NCI-H1048 (cell line): Measurements from ENCODE around the gene NFATC1.

Experiments
- DNase-seq: peaks from one replicate; lab custom pipeline; 2025; lab: John Stamatoyannopoulos, UW

Gene NFATC1

DNA sequence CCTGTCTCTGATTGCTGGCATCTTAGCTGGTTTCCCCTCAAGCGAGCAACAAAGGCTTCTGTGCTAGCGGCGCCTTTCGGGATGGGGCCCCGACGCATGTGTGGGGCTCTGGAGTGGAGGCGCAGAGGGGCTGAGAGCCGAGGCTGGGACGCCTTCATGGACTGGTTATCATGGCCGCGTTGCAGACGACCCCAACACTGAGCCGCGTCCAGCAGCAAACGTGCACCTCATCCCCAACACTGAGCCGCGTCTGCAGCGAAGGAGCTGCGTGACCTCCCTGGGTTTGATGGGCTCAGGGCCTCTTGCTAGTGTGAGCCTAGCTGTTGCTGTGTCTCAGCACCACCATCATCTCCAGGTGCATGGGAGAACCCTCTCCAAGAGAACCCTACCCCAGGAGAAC lies 160.2 kb downstream of the NFATC1 start:
- DNase-seq, result no peak

DNA sequence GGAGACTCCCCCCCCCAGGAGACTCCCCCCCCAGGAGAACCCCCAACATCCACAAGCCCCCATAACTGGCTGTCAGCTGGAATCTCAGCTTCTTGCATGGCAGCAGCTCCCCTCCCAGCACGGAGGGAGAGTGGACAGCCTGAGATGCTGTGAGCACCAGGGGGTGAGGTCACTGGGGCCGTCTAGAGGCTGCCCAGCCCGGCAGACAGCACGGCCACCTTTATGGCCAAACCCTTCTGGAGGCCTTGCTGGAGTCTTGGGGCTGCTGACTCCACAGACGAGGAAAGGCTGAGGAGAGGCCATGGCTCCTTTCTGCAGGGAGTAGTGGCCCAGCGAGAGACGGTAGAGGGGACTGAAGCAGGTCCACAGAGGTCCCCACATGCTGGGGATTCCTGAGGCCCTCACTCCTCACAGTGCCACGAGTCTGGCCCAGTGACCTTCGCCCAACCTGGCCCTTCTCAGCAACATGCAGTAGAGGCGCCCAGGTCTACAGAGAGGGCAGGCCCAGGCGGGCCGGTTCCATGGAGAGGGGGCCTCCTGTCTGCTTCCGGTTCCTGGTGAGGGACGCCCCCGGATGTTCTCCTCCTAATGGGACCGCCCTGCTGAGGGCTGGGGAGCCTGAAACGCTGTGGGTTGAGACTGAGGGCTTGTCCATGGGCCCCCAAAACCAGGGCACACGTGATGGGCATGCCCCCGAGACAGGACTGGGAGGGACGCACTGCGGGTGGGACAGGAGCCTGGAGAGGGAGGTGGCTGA lies 161.3 kb downstream of the NFATC1 start:
- no peak for DNase-seq

DNA sequence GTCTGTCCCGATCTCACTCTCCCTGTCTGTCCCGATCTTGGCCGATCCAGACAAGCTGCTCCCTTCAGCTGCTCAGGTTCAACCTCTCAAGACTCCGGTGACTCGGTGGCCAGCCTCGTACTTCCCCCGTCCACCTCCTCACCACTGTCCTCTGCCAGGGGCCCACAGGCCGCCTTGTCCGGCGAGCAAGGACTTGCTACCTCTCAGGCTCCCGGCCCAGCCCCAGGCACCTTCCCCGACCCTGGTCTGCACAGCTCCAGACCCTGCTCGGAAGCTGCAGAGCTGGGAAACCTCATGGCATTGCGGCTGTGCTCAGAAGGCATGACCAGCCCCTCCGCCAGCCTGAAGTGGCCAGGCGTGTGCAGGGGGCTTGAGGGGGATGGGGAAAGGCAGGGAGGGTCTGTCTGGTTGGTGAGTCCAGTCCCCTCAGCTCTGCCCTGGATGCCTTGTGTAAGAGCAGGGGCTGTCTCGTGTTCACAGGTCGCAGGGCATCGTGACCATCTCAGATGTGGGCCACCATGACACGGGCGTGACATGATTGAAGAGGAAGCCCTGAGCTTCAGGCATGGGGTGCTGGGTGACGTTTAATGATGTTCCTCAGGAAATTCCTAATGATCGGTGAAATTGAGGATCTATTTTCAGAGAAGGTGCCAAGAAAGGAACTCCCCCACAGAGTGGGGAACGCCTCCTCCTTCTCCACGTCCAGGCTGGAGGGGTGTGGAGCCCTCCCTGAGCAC lies 162.6 kb downstream of the NFATC1 start:
- DNase-seq, result no peak

DNA sequence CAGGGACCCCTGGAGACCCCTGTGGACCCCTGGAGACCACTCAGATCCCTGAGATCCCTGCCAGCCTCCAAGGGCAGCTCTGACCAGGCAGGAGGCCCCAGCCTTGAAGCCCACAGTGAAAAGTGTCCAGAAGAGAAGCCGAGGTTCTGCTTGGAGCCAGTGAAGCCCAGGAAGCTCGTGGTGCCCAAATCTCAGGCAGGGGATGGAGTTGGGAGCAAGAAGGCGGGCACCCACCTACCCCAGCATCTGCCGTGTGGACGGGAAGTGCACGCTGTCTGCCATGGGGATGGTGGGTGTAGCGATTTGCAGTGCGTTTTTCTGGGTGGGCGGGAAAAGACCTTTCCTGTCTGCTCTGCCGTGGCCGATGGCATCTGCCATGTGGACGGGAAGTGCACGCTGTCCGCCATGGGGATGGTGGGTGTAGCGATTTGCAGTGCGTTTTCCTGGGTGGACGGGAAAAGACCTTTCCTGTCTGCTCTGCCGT lies 163.2 kb downstream of the NFATC1 start:
- no peak for DNase-seq

DNA sequence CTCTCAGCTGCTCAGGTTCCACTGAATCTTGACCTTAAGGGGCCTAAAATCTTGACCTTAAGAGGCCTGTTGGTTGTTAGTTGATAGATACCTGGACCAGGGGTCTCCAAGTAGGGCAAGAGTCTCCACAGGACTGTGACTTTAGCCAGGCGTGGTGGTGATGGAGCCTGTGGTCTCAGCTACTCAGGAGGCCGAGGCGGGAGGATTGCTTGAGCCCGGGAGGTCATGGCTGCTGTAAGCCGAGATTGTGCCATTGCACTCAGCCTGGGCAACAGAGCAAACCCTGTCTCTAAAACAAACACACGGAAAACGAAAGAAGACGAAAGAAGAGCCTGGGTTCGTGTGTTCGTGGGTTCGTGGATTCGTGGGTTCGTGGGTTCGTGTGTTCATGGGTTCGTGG lies 163.7 kb downstream of the NFATC1 start:
- no peak for DNase-seq

DNA sequence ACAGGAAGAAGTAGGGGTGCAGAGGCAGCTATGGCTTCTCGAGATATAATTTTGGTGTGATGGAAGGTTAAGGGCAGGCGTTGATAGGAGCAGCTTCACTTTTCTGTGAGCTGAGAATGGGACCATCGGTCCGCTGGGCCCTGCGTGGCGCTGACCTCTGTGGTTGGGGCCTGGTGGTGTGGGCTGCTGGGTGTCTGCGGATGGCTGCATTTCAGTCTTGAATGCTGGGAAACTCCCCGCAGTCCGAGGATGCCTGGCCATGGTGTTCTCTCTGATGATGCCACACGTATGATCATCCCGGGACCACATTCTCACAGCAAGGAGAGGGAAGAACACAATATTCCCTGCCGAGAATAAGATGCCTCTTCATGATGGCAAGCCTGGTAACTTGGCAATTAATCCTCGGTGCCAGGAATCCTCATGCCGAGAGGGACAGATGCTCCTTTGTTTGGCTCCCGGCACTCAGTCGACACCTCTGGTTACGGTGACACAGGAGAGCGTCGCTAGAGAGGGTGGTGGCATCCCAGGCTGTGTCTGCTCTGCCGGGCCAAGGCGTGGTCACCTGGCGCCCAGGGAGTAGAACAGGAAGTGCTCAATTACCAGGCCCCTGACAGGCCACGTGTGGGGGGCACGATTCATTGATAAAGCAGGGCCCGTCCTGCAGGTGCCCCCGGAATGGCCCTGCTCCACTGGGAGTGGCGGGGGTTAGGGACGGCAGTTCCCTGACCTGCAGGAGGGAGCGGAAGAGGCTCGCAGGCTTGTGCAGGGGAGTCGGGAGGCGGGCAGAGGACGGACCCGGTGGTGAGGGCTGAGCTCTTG lies 164.5 kb downstream of the NFATC1 start:
- no peak for DNase-seq

DNA sequence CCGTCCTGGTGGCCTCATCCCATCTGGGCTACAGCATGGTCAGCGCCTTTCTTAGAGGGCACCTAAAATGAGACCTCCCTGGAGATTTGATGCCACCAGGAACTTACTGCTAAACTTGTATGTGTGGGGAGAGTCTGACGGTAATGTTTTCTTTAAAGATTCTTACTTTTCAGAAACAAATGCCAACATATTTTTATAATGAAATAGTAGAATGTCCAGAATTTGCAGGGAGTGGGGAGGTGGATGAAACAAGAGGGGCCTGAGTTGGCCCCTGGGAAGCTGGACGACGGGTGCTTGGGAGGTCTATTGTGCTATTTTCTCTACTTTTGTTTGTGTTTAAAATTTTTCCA lies 165.1 kb downstream of the NFATC1 start:
- no peak for DNase-seq

DNA sequence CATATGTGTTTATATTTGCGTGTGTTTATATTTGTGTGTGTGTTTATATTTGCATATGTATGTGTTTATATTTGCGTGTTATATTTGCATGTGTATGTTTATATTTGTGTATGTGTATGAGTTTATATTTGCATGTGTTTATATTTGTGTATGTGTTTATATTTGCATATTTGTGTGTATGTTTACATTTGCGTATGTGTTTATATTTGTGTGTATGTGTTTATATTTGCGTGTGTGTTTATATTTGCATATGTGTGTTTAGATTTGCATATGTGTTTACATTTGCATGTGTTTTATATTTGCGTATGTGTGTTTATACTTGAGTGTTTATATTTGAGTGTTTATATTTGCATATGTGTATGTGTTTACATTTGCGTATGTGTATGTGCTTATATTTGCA lies 168.2 kb downstream of the NFATC1 start:
- no peak for DNase-seq

DNA sequence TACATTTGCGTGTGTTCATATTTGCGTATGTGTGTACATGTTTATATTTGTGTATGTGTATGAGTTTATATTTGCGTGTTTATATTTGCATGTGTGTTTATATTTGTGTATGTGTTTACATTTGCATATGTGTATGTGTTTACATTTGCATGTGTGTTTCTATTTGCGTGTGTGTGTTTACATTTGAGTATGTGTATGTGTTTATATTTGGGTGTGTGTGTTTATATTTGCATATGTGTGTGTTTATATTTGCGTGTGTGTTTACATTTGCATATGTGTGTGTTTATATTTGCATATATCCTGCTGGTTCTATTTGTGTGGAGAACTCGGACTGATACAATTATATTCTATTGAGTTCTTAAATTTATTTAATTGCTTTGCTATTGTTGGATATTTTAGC lies 168.7 kb downstream of the NFATC1 start:
- no peak for DNase-seq

DNA sequence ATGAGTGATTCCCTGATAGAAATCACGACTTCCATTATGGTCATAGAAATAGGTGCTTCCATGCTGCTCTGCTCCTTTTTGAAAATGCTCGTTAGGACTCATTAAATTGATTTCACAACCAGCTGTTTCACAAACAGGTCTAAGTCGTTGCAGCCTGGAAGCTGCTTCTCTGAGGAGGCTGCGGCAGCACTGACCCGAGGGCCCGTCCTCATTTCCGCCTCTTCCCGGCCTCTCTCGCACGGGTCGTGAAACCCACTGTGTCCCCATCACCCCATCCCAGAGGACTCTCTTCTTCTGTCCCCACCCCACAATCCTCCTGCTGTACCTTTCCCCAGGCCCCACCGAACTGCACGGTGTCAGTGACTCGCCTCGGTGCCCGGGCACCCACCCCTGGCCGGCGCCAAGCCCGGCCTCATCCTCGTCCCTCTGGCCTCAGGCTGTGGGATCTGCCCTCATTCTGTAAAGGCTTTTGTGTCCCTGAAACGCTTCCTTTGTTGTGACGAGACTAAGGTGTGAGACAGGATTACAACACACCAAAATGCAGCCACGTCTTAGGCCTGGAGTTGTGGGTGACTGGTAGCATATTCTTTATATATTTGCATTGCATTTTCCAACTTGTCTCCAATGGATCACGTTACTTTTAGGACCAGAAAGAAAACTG lies 171.2 kb downstream of the NFATC1 start:
- no peak for DNase-seq

DNA sequence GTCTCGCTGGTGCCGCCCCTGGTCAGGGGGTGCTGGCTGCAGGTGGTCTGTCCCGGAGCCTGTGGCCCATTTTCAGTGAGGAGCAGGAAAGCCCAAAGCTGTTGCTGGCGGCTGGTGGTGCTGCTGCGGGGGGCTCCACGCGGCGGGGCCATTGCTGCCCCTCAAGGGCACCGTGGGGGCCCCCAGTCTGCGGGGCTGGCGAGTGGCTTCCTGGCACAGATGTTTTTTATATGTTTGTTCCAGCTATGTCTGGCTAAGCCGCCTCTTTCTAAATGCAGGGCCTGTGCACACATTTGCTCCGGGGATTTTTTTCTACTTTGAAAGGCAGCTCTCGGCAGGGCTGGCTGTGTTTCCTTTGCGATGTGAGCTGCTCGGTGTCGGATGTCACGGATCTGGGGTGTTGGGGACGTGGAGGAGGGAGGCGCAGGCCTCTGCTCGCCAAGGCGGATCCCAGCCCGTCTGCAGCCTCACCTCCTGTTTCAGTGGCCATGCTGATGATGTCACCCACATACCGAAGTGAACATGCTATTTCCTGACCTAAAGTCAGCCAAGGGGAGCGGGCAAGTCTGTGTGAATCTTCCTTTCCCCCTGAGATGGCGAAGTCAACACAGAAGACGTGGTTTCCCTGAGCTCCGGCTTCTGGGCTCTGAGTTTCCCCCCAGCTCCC lies 171.9 kb downstream of the NFATC1 start:
- DNase-seq, result no peak

DNA sequence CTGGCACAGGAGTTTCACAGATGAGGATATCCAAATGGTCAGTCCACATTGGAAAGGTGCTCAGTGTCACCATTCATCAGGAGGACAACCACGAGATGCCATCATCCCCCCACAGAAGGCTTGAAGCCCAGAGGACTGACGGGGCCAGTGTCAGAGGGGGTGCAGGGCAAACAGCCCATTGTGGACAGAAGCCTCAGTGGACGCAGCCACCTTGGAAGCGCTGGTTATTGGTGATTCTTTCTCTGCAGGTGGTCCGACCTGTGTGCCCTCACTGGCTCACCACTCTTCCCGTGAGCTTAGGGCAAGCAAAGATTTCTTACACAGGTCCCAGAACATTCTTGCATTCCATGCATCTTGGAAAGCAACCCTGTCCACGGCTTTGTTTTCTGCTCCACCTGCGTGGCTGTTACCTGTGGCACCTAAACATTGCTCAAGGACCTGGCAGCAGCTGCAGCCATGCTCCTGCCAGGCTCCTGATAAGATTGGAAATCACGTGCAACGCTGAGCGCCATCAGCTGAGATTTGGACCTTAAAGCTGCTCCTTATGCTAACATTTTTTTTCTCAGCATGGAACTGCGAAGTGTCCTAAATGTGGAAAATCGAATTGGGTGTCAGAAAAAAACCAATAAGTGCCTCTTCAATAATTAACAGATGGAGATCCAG lies 172.9 kb downstream of the NFATC1 start:
- DNase-seq, result no peak

DNA sequence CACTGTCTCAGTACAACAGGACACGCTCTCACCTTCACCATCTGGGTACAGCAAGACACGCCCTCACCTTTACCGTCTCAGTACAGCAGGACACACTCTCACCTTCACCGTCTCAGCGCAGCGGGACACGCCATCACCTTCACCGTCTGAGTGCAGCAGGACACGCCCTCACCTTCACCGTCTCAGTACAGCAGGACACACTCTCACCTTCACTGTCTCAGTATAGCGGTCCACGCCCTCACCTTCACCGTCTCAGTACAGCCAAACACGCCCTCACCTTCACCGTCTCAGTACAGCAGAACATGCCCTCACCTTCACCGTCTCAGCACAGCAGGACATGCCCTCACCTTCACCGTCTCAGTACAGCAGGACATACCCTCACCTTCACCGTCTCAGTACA lies 174.0 kb downstream of the NFATC1 start:
- no peak for DNase-seq

DNA sequence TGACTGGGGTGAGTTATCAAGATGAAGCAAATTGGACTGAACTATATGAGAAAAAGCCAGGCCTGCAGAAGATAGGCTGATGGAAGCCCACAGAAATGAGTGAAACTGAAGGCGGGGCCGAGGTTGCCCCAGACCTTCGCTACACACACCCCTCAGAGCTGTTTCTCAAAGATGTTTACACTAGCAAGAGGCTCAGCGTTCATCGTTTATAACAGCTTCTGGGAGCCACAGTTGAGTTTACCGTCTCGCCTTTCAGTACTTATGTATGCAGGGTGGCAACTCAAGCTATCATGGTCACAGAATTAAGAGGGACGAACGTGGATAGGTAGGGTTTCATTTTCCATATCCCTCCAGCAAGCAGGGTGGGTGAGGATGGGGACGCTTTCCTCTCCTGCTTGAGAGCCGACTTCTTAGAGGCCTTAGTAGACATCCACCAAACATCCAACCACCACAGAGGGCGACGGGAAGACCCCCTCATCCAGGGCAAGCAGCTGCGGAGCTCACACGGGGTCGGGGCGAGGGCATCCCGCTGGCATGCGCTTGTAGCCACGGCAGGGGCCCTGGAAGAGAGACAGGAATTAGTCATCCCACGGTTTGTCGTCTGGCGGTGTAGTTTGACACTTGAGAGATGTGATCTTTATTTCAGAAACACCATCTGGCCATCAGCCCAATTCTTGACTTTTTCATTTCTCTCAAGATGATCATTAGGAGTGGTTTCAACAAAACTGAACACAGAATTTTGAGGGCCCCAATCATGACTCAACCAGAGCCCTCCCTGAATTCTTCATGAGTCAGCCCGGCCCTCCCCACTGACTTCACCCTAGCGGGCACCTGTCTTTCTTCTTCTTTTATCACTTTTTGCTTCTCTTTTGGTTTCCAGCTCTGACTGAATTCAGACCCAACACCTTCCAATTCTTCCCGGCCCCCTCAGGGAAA lies 174.8 kb downstream of the NFATC1 start:
- no peak for DNase-seq

DNA sequence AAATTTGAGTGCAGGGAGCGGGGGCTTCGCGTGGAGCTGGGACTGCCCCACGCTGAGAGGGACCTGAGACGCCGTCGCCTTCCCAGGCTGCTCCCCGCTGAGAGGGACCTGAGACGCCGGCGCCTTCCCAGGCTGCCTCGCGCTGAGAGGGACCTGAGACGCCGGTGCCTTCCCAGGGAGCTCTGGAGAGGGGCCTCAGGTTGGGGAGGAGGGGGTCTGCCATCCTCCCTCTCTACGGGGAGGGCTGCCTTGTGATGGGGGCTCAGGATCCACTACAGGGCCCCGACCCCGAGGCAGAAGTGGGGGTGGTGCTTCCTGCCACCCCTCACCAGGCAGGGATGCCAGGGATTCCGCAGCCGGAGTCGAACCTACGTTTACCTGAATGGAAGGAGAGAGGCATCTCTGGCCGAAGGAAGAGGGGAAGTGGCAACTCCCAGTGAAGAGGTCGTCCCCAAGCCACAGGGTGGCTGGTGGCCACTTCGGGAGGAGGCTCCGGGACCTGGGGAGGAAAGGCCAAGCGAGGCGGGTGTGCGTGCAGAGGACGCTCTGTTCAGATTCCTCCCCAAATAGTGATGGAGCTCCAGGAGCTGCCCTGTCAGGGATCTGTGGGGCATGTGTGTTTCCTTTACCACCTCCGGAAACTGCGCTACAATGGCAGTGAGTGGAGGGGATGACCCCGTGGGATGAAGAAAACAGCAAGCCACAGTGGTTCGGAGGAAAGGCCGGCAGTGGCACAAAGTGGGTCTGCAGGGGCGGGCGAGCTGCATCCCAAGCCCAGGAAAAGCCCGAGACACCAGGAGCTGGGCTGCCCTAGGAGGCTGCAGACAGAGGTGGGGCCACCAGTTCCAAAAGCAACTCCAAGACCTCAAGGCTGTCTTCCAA lies 175.7 kb downstream of the NFATC1 start:
- DNase-seq, result no peak

DNA sequence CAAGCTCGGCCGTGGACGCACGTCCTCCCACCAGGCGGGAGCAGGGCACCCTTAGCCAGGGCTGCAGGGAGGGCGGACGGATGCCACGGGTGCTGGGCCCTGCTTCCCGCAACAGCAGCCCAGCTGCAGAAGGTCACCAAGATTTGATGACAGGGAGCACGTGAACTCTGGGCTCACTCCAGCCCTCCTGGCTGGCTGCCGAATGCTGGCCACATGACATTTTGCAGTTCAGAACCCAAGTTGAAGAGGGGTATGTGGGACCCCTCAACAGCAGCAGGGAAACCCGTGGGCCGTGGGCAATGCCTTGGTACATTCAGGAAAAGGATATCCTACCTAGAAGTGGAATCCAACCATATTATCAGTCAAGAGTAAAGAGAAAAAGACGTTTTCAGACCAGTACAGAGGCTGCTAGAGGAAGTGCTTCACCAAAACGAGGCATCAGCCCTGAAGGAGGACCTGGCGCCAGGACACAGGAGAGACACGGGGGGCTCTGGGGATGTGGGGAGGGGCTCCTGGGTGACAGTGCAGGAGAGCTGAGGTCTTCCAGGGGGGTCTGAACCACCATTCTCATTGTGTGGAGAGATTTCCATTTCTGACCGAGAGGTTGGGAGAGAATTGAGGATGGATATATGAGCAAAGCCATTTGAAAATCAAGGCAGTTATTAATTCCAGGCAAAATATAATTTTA lies 176.5 kb downstream of the NFATC1 start:
- no peak for DNase-seq

DNA sequence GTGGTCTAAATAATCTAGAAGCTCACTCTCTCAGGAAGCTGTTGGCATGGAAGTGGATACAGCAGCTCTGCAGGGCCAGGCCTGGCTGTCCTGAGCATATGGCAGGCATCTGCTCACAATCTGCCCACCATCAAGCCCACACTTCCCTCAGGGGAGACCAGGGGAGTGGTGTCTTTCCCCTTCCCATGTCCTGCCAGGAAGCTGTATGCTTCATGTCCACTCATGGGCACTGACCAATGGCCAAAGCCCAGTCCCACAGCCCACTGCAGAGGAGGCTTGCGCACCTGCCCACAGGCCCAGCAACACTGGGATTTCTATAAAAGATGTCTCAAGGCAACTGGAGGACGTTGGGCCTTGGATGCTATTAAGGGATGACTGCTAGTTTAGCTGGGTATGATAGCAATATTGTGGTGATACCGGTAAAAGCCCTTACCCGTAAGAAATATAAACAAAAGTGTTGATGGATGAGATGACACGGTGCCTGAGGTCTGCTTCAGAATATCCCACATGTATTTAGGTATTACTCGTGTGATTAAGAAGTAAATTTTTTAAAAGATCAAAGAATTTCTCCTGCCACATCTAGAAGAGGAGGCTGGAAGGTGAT lies 177.2 kb downstream of the NFATC1 start:
- no peak for DNase-seq

DNA sequence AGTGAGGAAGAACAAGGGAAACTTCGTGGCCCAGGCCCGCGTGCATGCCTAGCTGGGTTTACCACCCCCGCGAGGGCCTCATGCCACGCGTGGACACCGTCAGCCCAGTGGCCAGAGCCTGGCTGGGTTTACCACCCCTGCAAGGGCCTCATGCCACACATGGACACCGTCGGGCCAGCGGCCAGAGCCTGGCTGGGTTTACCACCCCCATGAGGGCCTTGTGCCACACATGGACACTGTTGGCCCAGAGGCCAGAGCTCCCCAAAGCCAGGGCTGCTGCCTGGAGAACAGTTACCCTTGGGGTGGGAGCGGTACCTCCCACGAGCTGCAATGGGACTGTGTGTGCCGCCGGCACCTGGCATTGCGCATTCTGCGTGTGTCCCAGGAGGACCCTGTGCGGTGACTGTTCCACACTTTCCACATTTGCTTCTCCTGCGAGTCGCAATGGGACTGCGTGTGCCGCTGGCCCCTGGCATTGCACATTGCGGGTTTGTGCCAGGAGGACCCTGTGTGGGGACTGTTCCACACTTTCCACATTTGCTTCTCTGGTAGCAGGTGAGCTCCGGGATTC lies 178.3 kb downstream of the NFATC1 start:
- no peak for DNase-seq
